HepG2 (cell line): Measurements from ENCODE around the gene RHOT2. TPM values are rescaled to one million over a fixed set of nuclear protein-coding genes. Genes with fewer than 3 reads are reported as not detected.

Source experiments
- ATAC-seq: fragments of 200-7000 bp; cut with Tn5 transposase; 3 replicates; pipeline ENCODE4 v1.9.1; 2020; ENCODE audit warnings: mild to moderate bottlenecking, moderate library complexity
- BruUV-seq: library from RNA; stranded (reverse); fragments of 400-500 nt; replicated peaks from 2 replicates; lab custom pipeline; 2021; lab: Mats Ljungman, UMichigan
- CTCF ChIA-PET: fragments of 300-600 bp; formaldehyde crosslinking; extraction: SDS; loops from one replicate; lab custom pipeline; 2021; ENCODE audit warnings: low total read pairs, inconsistent platforms, low intra/inter-chr PET ratio; lab: Yijun Ruan, JAX
- POLR2A ChIA-PET: fragments of 350-600 bp; sonication (Branson Sonifier 250); formaldehyde crosslinking; loops from one replicate; lab custom pipeline; 2020; ENCODE audit warnings: antibody characterized with exemption, inconsistent platforms; lab: Yijun Ruan, JAX
- DNase-seq: peaks from one replicate; pipeline ENCODE4 v3.0.0-alpha.2; 2015; ENCODE audit warnings: low spot score
- FAIRE-seq: peaks from 3 replicates; lab custom pipeline; 2011; peaks lifted over from hg19 to GRCh38; lab: Jason Lieb, UNC
- H2AFZ ChIP-seq: one replicate; pipeline ENCODE4 v1.6.1; 2011; ENCODE audit warnings: low read length, inconsistent platforms
- H3K27ac ChIP-seq: fragments of 300-600 bp; 3 replicates; pipeline ENCODE4 v1.8.0; 2011; ENCODE audit warnings: mixed run types, mild to moderate bottlenecking, mixed read lengths, low read length, inconsistent platforms; ENCODE audit not compliant: insufficient read depth; ENCODE audit errors: extremely low read length
- H3K27me3 ChIP-seq, 2 experiments: fragments of 200-600 bp in 1 of 2; 2 replicates in 1 of 2; 3 replicates in 1 of 2; pipeline versions ENCODE4 v1.6.0 to v1.8.0; 2011; ENCODE audit warnings: low read length in 2 of 2, mild to moderate bottlenecking in 2 of 2, moderate library complexity in 2 of 2, inconsistent platforms in 1 of 2; ENCODE audit not compliant: insufficient read depth in 2 of 2, control insufficient read depth in 1 of 2
- H3K36me3 ChIP-seq, 2 experiments: fragments of 200-600 bp in 1 of 2; replicated peaks in 1 of 2; 2 replicates in 1 of 2; 3 replicates in 1 of 2; pipeline versions ENCODE4 v1.5.1 to v1.8.0; 2011; ENCODE audit warnings: low read length in 2 of 2, inconsistent platforms in 1 of 2; ENCODE audit not compliant: insufficient read depth in 2 of 2, control insufficient read depth in 1 of 2
- H3K4me1 ChIP-seq: 2 replicates; pipeline ENCODE4 v1.5.1; 2012; ENCODE audit warnings: low read length, inconsistent platforms; ENCODE audit not compliant: insufficient read depth
- H3K4me2 ChIP-seq: 2 replicates; pipeline ENCODE4 v1.6.0; 2011; ENCODE audit warnings: low read depth, low read length, inconsistent platforms
- H3K4me3 ChIP-seq, 3 experiments: fragments of 200-600 bp in 1 of 3; sonication (generic), shearing (Covaris generic) in 1 of 3; replicated peaks in 1 of 3; 2 replicates each; pipeline ENCODE4 v1.5.1; 2011 to 2016; ENCODE audit warnings: low read length in 3 of 3, inconsistent platforms in 2 of 3, low read depth in 2 of 3, mild to moderate bottlenecking in 2 of 3, control low read depth in 1 of 3, mixed read lengths in 1 of 3; ENCODE audit not compliant: insufficient read depth in 1 of 3
- H3K79me2 ChIP-seq: one replicate; pipeline ENCODE4 v1.6.1; 2011; ENCODE audit warnings: low read length, inconsistent platforms; ENCODE audit not compliant: insufficient read depth
- H3K9ac ChIP-seq: 2 replicates; pipeline ENCODE4 v1.6.0; 2011; ENCODE audit warnings: mild to moderate bottlenecking, low read depth, low read length, inconsistent platforms; ENCODE audit not compliant: insufficient read depth
- H3K9me3 ChIP-seq: 2 replicates; pipeline ENCODE4 v1.5.1; 2012; ENCODE audit warnings: mild to moderate bottlenecking, low read length
- H4K20me1 ChIP-seq: 2 replicates; pipeline ENCODE4 v1.6.0; 2011; ENCODE audit warnings: inconsistent platforms, mild to moderate bottlenecking, low read length, moderate library complexity; ENCODE audit not compliant: insufficient read depth
- ARHGAP35 ChIP-seq: sonication (generic); formaldehyde crosslinking; IDR thresholded peaks from 2 replicates; pipeline ENCODE4 v1.9.0; 2022; ENCODE audit warnings: mild to moderate bottlenecking, inconsistent platforms, moderate library complexity, missing genetic modification reagents, borderline replicate concordance
- DMAP1 ChIP-seq: IDR thresholded peaks from 2 replicates; pipeline ENCODE4 v1.6.1; 2016
- FOXK2 ChIP-seq: fragments of 450-650 bp; IDR thresholded peaks from 2 replicates; pipeline ENCODE4 v1.6.1; 2016
- MTA3 ChIP-seq: sonication (generic); formaldehyde crosslinking; IDR thresholded peaks from 2 replicates; pipeline ENCODE4 v1.4.0; 2020; ENCODE audit warnings: missing genetic modification reagents
- NFKB2 ChIP-seq: sonication (generic); formaldehyde crosslinking; IDR thresholded peaks from 2 replicates; pipeline ENCODE4 v1.4.0; 2020; ENCODE audit warnings: missing genetic modification reagents, borderline replicate concordance
- NR2C2 ChIP-seq: sonication (generic); formaldehyde crosslinking; IDR thresholded peaks from 2 replicates; pipeline ENCODE4 v1.4.0; 2020; ENCODE audit warnings: missing genetic modification reagents, mild to moderate bottlenecking, moderate library complexity, borderline replicate concordance
- SMARCE1 ChIP-seq: fragments of 450-650 bp; IDR thresholded peaks from 2 replicates; pipeline ENCODE4 v1.6.1; 2017; ENCODE audit warnings: borderline replicate concordance
- TEAD2 ChIP-seq: sonication (generic); formaldehyde crosslinking; IDR thresholded peaks from 2 replicates; pipeline ENCODE4 v1.9.0; 2021; ENCODE audit warnings: missing genetic modification reagents
- ZNF34 ChIP-seq: sonication (generic); formaldehyde crosslinking; IDR thresholded peaks from 2 replicates; pipeline ENCODE4 v1.4.0; 2020; ENCODE audit warnings: mild to moderate bottlenecking, missing genetic modification reagents, borderline replicate concordance
- ZNF460 ChIP-seq: sonication (generic); formaldehyde crosslinking; IDR thresholded peaks from 2 replicates; pipeline ENCODE4 v1.5.1; 2020; ENCODE audit warnings: missing genetic modification reagents, mild to moderate bottlenecking, borderline replicate concordance
- ZNF629 ChIP-seq: sonication (generic); formaldehyde crosslinking; conservative IDR thresholded peaks from 2 replicates; pipeline ENCODE4 v1.5.0; 2020; ENCODE audit warnings: missing genetic modification reagents
- WGBS: methylation state at CpG from one replicate; pipeline ENCODE4 v1.1.6; 2017; ENCODE audit warnings: low lambda C conversion rate; 5-methylcytosine and 5-hydroxymethylcytosine counted together
- in situ Hi-C: cut with HindIII; loops from 2 replicates; pipeline ENCODE4 v1.10.0; 2017; ENCODE audit warnings: low pct_unique_long_range_greater_than_20kb; ENCODE audit not compliant: extremely low pct_ligation_motif_present
- intact Hi-C: fragments of 100-400 bp; cut with micrococcal nuclease; formaldehyde crosslinking; loops from one replicate; pipeline ENCODE4 v1.10.0; 2022; ENCODE audit not compliant: unreplicated experiment
- polyA plus RNA-seq, 8 experiments: library from polyadenylated mRNA; depleted of rRNA in 3 of 8; stranded (reverse) in 7 of 8; unstranded in 1 of 8; fragments of >200 nt; fragmentation: Illumina TruSeq in 4 of 8; extraction: Trizol in 4 of 8; gene quantifications; 2 replicates each; pipeline versions ENCODE4 v1.2.1 to v1.2.3, GENCODE V29; 2011 to 2016; ENCODE audit warnings: low read depth in 4 of 8, missing spikeins in 1 of 8, mixed read lengths in 1 of 8; ENCODE audit not compliant: insufficient read depth in 1 of 8
- total RNA-seq, 5 experiments: library from RNA; depleted of rRNA; stranded (reverse); fragments of >200 nt; fragmentation: Illumina TruSeq; extraction: Trizol; gene quantifications; 2 replicates each; pipeline ENCODE4 v1.2.3, GENCODE V29; 2016; ENCODE audit warnings: low read depth in 1 of 5
- TF ChIP-seq, protein P1 (sequence below): sonication (generic); formaldehyde crosslinking; IDR thresholded peaks from 2 replicates; pipeline ENCODE4 v1.5.1; 2020; ENCODE audit warnings: missing genetic modification reagents, mild to moderate bottlenecking, borderline replicate concordance
- TF ChIP-seq, protein P2 (sequence below): sonication (generic); formaldehyde crosslinking; IDR thresholded peaks from 2 replicates; pipeline ENCODE4 v1.4.0; 2020; ENCODE audit warnings: missing genetic modification reagents
- TF ChIP-seq, protein P3 (sequence below): sonication (generic); formaldehyde crosslinking; IDR thresholded peaks from 2 replicates; pipeline ENCODE4 v1.4.0; 2020; ENCODE audit warnings: mild to moderate bottlenecking, missing genetic modification reagents

The RHOT2 gene
- total and polyA plus RNA-seq, 2 of the 13 experiments (the other 11 are each of a cell fraction or from before 2014, with no cell fraction given) = 63.6 to 76.9 TPM

DNA sequence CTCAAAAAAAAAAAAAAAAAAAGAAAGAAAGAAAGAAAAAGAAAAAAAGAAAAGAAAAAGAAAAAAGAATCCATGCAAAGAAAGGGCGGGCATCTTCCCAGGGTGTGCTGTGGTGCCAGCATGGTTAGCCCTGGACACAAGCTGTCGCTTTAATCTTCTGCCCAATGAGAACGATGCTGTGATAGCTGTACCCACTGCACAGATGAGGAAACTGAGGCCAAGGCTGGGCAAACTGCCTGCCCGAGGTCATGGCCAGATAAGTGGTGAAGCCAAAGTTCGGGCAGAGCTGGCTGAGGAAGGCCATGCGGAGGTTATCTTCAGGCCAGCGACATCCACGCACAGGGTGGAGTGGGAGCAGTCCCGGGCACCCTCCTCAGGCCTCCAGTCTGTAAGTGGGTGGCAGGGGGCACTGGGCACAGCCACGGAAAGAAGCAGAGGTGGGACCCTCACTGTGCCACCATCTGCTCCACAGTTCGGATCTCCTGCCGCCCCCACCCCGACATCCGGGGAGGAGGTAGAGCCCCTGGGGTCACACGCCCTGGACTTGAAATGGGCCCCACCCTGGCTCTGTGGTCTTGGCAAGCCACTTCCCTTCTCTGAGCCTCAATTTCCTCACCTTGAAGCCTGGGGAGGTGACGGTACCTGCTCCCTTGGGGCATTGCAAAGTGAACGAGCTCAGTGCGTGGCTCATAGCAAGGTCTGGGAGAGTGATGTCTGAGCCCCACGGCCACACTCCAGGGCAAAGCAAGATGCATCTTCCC, 31.2 kb downstream of the RHOT2 start:
- ChIA-PET CTCF (no interaction called here), POLR2A (no interaction called here)
- H4K20me1 ChIP-seq = peaks cover 3% of the 10 kb centered on the region; the same call in 1 of the 2 replicates
- H3K4me2 ChIP-seq = no peak overlapping the region
- FAIRE-seq = no peak
- H3K4me3 ChIP-seq = no peak overlapping the region
- H3K27me3 ChIP-seq = peaks cover 27 to 69% of the 10 kb centered on the region in 2 experiments
- BruUV-seq = no TSS peak
- H2AFZ ChIP-seq = no peak overlapping the region
- H3K4me1 ChIP-seq = peaks cover 7% of the 10 kb centered on the region
- 19% methylated on average over 3 of the region's 19 CpGs for WGBS
- no peak for DNase-seq
- in situ Hi-C loops = no loop called here
- no peaks in the 10 kb centered on the region for H3K36me3 ChIP-seq
- TF ChIP-seq, protein P1, sequence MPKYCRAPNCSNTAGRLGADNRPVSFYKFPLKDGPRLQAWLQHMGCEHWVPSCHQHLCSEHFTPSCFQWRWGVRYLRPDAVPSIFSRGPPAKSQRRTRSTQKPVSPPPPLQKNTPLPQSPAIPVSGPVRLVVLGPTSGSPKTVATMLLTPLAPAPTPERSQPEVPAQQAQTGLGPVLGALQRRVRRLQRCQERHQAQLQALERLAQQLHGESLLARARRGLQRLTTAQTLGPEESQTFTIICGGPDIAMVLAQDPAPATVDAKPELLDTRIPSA (CRISPR knock-in tag) = no peak
- TF ChIP-seq ZNF629 = peak; percentile 85
- H3K9me3 ChIP-seq = no peaks in the 10 kb centered on the region
- H3K79me2 ChIP-seq = no peaks in the 10 kb centered on the region
- H3K27ac ChIP-seq = no peak overlapping the region
- intact Hi-C loops = no loop called here
- ATAC-seq = no peak
- no peak overlapping the region for H3K9ac ChIP-seq

DNA sequence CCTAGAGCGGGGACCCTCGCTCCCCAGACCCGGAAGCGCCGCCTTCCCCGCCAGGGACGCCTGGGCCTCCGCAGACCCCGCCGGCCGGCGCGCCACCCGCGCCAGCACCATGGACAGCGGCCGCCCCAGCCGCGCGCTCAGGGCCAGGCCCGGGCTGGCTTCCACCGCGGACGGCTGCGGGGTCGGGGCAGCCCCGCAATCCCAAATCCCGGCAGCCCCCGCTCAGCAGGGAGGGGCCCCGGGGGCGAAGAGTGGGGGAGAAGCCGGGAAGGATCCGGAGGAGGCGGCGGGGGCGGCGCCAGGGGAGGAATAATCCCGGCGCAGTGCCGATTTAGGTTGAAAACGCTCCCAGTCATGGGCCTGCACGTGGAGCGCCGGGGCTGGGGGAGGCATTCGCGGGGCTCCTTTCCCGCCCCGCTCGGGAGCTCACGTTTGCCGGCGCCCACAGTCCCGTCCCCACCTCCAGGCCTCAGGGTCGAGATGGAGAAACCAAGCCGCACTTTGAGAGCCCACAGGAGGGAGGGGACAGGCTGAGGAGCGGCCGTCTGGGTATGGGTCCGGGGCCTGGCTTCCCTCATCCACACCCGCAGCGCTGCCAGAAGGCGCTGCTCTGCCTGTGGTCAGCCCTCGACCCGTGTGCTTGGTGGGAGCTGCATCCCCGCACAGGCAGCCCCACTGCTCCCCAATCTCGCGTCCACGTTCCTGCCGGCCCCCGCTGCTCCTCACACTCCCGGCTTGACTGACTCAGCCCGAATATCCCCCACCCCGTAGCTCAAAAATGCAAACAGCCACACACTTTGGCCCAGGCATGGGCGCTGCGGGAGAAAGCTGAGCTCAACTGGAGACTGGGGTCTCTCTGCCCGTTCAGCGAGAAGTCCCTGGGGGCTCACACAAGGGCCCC, 33.0 kb downstream of the RHOT2 start:
- BruUV-seq = no TSS peak
- no peak overlapping the region for H2AFZ ChIP-seq
- H3K27ac ChIP-seq = no peak overlapping the region
- DNase-seq (no peak), FAIRE-seq (no peak), ATAC-seq (peak; percentile 68)
- no peak overlapping the region for H3K9ac ChIP-seq
- in situ Hi-C loops = no loop called here
- H3K4me2 ChIP-seq = no peak overlapping the region
- ChIA-PET POLR2A (no interaction called here), CTCF (no interaction called here)
- no peak overlapping the region for H3K4me3 ChIP-seq
- H3K4me1 ChIP-seq = peaks cover under 1% of the 10 kb centered on the region; the same call in 1 of the 2 replicates
- no peaks in the 10 kb centered on the region for H3K36me3 ChIP-seq
- 24% methylated on average over 7 of the region's 76 CpGs for WGBS
- intact Hi-C loops = no loop called here
- H3K9me3 ChIP-seq = no peaks in the 10 kb centered on the region
- H4K20me1 ChIP-seq = peaks cover 3% of the 10 kb centered on the region; the same call in 1 of the 2 replicates
- H3K27me3 ChIP-seq = peaks cover 27 to 64% of the 10 kb centered on the region in 2 experiments
- no peaks in the 10 kb centered on the region for H3K79me2 ChIP-seq
- TF ChIP-seq FOXK2 (no peak), ARHGAP35 (CRISPR knock-in tag) (no peak), MTA3 (CRISPR knock-in tag) (no peak), ZNF460 (CRISPR knock-in tag) (no peak), NR2C2 (CRISPR knock-in tag) (no peak), SMARCE1 (no peak), TEAD2 (CRISPR knock-in tag) (0 out of 2 replicates have a peak, but pooled peaks have one; percentile 62), NFKB2 (CRISPR knock-in tag) (peak; percentile 91; the same call in 1 of the 2 replicates), DMAP1 (no peak), ZNF34 (no peak)
- TF ChIP-seq, protein P2, sequence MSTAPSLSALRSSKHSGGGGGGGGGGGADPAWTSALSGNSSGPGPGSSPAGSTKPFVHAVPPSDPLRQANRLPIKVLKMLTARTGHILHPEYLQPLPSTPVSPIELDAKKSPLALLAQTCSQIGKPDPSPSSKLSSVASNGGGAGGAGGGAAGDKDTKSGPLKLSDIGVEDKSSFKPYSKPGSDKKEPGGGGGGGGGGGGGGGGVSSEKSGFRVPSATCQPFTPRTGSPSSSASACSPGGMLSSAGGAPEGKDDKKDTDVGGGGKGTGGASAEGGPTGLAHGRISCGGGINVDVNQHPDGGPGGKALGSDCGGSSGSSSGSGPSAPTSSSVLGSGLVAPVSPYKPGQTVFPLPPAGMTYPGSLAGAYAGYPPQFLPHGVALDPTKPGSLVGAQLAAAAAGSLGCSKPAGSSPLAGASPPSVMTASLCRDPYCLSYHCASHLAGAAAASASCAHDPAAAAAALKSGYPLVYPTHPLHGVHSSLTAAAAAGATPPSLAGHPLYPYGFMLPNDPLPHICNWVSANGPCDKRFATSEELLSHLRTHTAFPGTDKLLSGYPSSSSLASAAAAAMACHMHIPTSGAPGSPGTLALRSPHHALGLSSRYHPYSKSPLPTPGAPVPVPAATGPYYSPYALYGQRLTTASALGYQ (CRISPR knock-in tag) = 0 out of 2 replicates have a peak, but pooled peaks have one; percentile 45
- TF ChIP-seq, protein P3, sequence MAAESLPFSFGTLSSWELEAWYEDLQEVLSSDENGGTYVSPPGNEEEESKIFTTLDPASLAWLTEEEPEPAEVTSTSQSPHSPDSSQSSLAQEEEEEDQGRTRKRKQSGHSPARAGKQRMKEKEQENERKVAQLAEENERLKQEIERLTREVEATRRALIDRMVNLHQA (CRISPR knock-in tag) = no peak
